HCT116 (cell line): Measurements from ENCODE around the gene NALCN. TPM values are rescaled to one million over a fixed set of nuclear protein-coding genes. Genes with fewer than 3 reads are reported as not detected.

Source experiments
- ATAC-seq: fragments of 200-7000 bp; cut with Tn5 transposase; 2 replicates; pipeline ENCODE4 v1.9.1; 2020; ENCODE audit warnings: mild to moderate bottlenecking, moderate library complexity
- BruUV-seq: library from RNA; stranded (reverse); fragments of 400-500 nt; replicated peaks from 2 replicates; lab custom pipeline; 2021; lab: Mats Ljungman, UMichigan
- CTCF ChIA-PET: fragments of 300-600 bp; sonication (Branson Sonifier 250); formaldehyde crosslinking; loops from one replicate; lab custom pipeline; 2021; ENCODE audit warnings: antibody characterized with exemption; lab: Charles Lee
- POLR2A ChIA-PET: fragments of 300-600, 350-600 bp; sonication (Branson Sonifier 250); formaldehyde crosslinking; loops from one replicate; lab custom pipeline; 2021; ENCODE audit warnings: antibody characterized with exemption; lab: Charles Lee
- RAD21 ChIA-PET, 2 experiments: fragments of 300-600 bp; sonication (Branson Sonifier 250); formaldehyde crosslinking; loops; one replicate each; lab custom pipeline; 2023; ENCODE audit warnings: low total read pairs in 2 of 2; ENCODE audit not compliant: uncharacterized antibody in 2 of 2, unreplicated experiment in 2 of 2, low non-redundant PET in 1 of 2; lab: Charles Lee
- DNase-seq: peaks from one replicate; pipeline ENCODE4 v3.0.0-alpha.2; 2010; ENCODE audit warnings: low read depth, low spot score
- H2AFZ ChIP-seq: fragments of 200-600 bp; shearing (Covaris generic), sonication (generic); 2 replicates; pipeline ENCODE4 v1.6.1; 2017; ENCODE audit warnings: low read depth, mixed run types, mixed read lengths, antibody characterized with exemption, low read length; ENCODE audit not compliant: poor library complexity, severe bottlenecking
- H3K27ac ChIP-seq: 2 replicates; pipeline ENCODE4 v1.5.1; 2012; ENCODE audit warnings: low read depth, low read length
- H3K27me3 ChIP-seq: fragments of 200-600 bp; sonication (generic); 2 replicates; pipeline ENCODE4 v1.6.1; 2016; ENCODE audit warnings: mixed run types, low read length, mixed read lengths; ENCODE audit not compliant: insufficient read depth
- H3K36me3 ChIP-seq, 2 experiments: fragments of 200-500 bp in 1 of 2; fragments of 200-600 bp in 1 of 2; sonication (Bioruptor generic) in 1 of 2; sonication (generic) in 1 of 2; 2 replicates each; pipeline versions ENCODE4 v1.5.1 to v1.6.1; 2014 to 2016; ENCODE audit warnings: low read length in 2 of 2, inconsistent platforms in 1 of 2, mixed read lengths in 1 of 2, mixed run types in 1 of 2; ENCODE audit not compliant: insufficient read depth in 2 of 2, control insufficient read depth in 1 of 2
- H3K4me1 ChIP-seq, 2 experiments: fragments of 200-600 bp in 1 of 2; sonication (generic) in 1 of 2; 2 replicates each; pipeline versions ENCODE4 v1.5.1 to v1.6.1; 2012 to 2017; ENCODE audit warnings: low read length in 2 of 2, inconsistent platforms in 1 of 2, mild to moderate bottlenecking in 1 of 2, mixed read lengths in 1 of 2, mixed run types in 1 of 2, moderate library complexity in 1 of 2; ENCODE audit not compliant: insufficient read depth in 2 of 2, control insufficient read depth in 1 of 2
- H3K4me2 ChIP-seq: fragments of 200-600 bp; sonication (generic); 2 replicates; pipeline ENCODE4 v1.6.1; 2017; ENCODE audit warnings: mixed run types, low read length, mixed read lengths
- H3K4me3 ChIP-seq, 2 experiments: fragments of 200-600 bp in 1 of 2; sonication (generic) in 1 of 2; replicated peaks in 1 of 2; 2 replicates each; pipeline ENCODE4 v1.5.1; 2011 to 2016; ENCODE audit warnings: low read length in 2 of 2, control low read depth in 1 of 2, low read depth in 1 of 2, mild to moderate bottlenecking in 1 of 2, mixed read lengths in 1 of 2, mixed run types in 1 of 2
- H3K79me2 ChIP-seq: fragments of 200-600 bp; sonication (generic); 2 replicates; pipeline ENCODE4 v1.6.1; 2017; ENCODE audit warnings: mild to moderate bottlenecking, mixed run types, low read length, moderate library complexity, mixed read lengths; ENCODE audit not compliant: insufficient read depth
- H3K9ac ChIP-seq: fragments of 200-600 bp; sonication (generic); 2 replicates; pipeline ENCODE4 v1.6.1; 2016; ENCODE audit warnings: low read length, mixed read lengths
- H3K9me2 ChIP-seq: fragments of 200-600 bp; sonication (generic), shearing (Covaris generic); 2 replicates; pipeline ENCODE4 v1.6.1; 2017; ENCODE audit warnings: mixed run types, mild to moderate bottlenecking, moderate library complexity; ENCODE audit not compliant: insufficient read depth
- H3K9me3 ChIP-seq, 2 experiments: fragments of 200-500 bp in 1 of 2; fragments of 200-600 bp in 1 of 2; sonication (Bioruptor generic) in 1 of 2; sonication (generic) in 1 of 2; 2 replicates each; pipeline ENCODE4 v1.6.1; 2014 to 2017; ENCODE audit warnings: low read length in 2 of 2, mixed read lengths in 2 of 2, inconsistent platforms in 1 of 2, low read depth in 1 of 2, mild to moderate bottlenecking in 1 of 2, mixed run types in 1 of 2, moderate library complexity in 1 of 2; ENCODE audit not compliant: control insufficient read depth in 1 of 2, insufficient read depth in 1 of 2
- H4K20me1 ChIP-seq: fragments of 200-600 bp; sonication (generic), shearing (Covaris generic); 2 replicates; pipeline ENCODE4 v1.6.1; 2017; ENCODE audit warnings: mixed run types, mild to moderate bottlenecking, moderate library complexity; ENCODE audit not compliant: insufficient read depth
- CBX3 ChIP-seq: IDR thresholded peaks from 2 replicates; pipeline ENCODE4 v1.6.1; 2012; ENCODE audit warnings: low read depth
- CEBPB ChIP-seq: IDR thresholded peaks from 2 replicates; pipeline ENCODE4 v1.6.1; 2012; ENCODE audit warnings: low read depth
- EGR1 ChIP-seq: IDR thresholded peaks from 2 replicates; pipeline ENCODE4 v1.6.1; 2012; ENCODE audit warnings: low read depth
- ELF1 ChIP-seq: IDR thresholded peaks from 2 replicates; pipeline ENCODE4 v1.6.1; 2012; ENCODE audit warnings: low read depth, borderline replicate concordance
- FOSL1 ChIP-seq: IDR thresholded peaks from 2 replicates; pipeline ENCODE4 v1.6.1; 2012; ENCODE audit warnings: low read depth
- JUND ChIP-seq: IDR thresholded peaks from 2 replicates; pipeline ENCODE4 v1.6.1; 2012
- MAX ChIP-seq: IDR thresholded peaks from 2 replicates; pipeline ENCODE4 v1.6.1; 2012
- POLR2A ChIP-seq: IDR thresholded peaks from 2 replicates; pipeline ENCODE4 v1.7.0; 2011; ENCODE audit warnings: borderline replicate concordance; ENCODE audit not compliant: insufficient read depth, insufficient read length; ENCODE audit errors: extremely low read depth
- SP1 ChIP-seq: IDR thresholded peaks from 2 replicates; pipeline ENCODE4 v1.6.1; 2012; ENCODE audit warnings: low read depth
- TCF7L2 ChIP-seq: IDR thresholded peaks from 2 replicates; pipeline ENCODE4 v1.7.0; 2011; ENCODE audit warnings: borderline replicate concordance, inconsistent platforms; ENCODE audit not compliant: insufficient read depth, insufficient read length; ENCODE audit errors: extremely low read depth
- ZBTB33 ChIP-seq: IDR thresholded peaks from 2 replicates; pipeline ENCODE4 v1.6.1; 2011; ENCODE audit warnings: mild to moderate bottlenecking, low read length, moderate library complexity; ENCODE audit not compliant: insufficient replicate concordance; ENCODE audit errors: extremely low read depth
- ZFX ChIP-seq: fragments of 450-650 bp; IDR thresholded peaks from 2 replicates; pipeline ENCODE4 v1.6.1; 2017
- ZNF274 ChIP-seq: fragments of 200-500 bp; sonication (Bioruptor generic); IDR thresholded peaks from 2 replicates; pipeline ENCODE4 v1.6.1; 2014; ENCODE audit warnings: mild to moderate bottlenecking, low read depth, low read length, inconsistent platforms
- intact Hi-C: fragments of 100-400 bp; cut with micrococcal nuclease; formaldehyde crosslinking; loops from 2 replicates; pipeline ENCODE4 v1.10.0; 2022
- total RNA-seq: library from RNA; stranded (reverse); gene quantifications from one replicate; pipeline ENCODE4 v1.2.1, GENCODE V29; 2021; ENCODE audit not compliant: unreplicated experiment

The NALCN gene
- total RNA-seq, 1 experiment from 2014 or later = not detected

DNA sequence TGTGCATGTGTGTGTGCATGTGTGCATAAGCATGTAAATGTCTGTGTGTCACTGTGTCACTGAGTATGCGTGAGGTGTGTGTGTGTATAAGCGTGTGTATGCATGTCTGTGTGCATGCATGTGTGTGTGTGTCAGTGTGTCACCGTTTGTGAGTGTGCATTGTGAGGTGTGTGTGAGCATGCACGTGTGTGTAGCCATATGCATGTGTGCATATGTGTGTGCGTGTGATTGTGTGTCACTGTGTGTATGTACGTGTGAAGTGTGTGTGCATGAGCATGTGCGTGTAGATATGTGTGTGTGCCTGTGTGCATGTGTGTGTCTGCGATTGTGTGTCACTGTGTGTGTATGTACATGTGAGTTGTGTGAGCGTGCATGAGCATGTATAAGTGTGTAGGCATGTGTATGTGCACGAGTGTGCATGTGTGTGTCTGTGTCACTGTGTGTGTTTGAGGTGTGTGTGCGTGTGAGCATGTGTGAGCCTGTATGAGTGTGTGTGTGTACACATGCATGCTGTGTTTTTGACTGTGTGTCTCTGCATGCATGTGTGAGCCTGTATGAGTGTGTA, 144.5 kb downstream of the NALCN start:
- intact Hi-C loops = no loop called here
- Histone ChIP-seq H3K9ac (no peak overlapping the region), H3K4me2 (no peak overlapping the region), H3K4me3 (no peak overlapping the region), H3K4me1 (no peaks in the 10 kb centered on the region), H4K20me1 (no peaks in the 10 kb centered on the region), H3K9me3 (peaks cover 0 to 3% of the 10 kb centered on the region in 2 experiments; a peak in 2 of 4 replicates), H3K79me2 (no peaks in the 10 kb centered on the region), H3K36me3 (no peaks in the 10 kb centered on the region), H3K27ac (no peak overlapping the region), H3K9me2 (no peaks in the 10 kb centered on the region), H2AFZ (no peak overlapping the region), H3K27me3 (no peaks in the 10 kb centered on the region)
- ChIA-PET CTCF (no interaction called here), POLR2A (no interaction called here), RAD21 (no interaction called here)
- no peak for TF ChIP-seq ZFX
- no peak for TF ChIP-seq FOSL1
- TF ChIP-seq SP1 = no peak
- TF ChIP-seq JUND = no peak
- TF ChIP-seq ZBTB33 = no peak
- no peak for TF ChIP-seq ELF1
- no peak for TF ChIP-seq MAX
- TF ChIP-seq CEBPB = no peak
- TF ChIP-seq ZNF274 = no peak
- no peak for TF ChIP-seq TCF7L2
- TF ChIP-seq EGR1 = no peak
- no peak for TF ChIP-seq POLR2A
- TF ChIP-seq CBX3 = no peak
- DNase-seq (no peak), ATAC-seq (no peak)
- BruUV-seq = no TSS peak
